HEK293 (cell line): ENCODE data around the gene SP3.

Experiments
- BCL11A ChIP-seq: fragments of 450-650 bp; formaldehyde crosslinking; IDR thresholded peaks from 2 replicates; pipeline ENCODE4 v1.5.1; 2016; ENCODE audit warnings: low read depth, missing biosample characterization, missing genetic modification characterization
- ZNF146 ChIP-seq: fragments of 450-650 bp; formaldehyde crosslinking; IDR thresholded peaks from 2 replicates; pipeline ENCODE4 v1.5.1; 2016; ENCODE audit warnings: missing biosample characterization, missing genetic modification characterization
- TF ChIP-seq, protein P1 (sequence below): fragments of 450-650 bp; formaldehyde crosslinking; IDR thresholded peaks from 2 replicates; pipeline ENCODE4 v1.5.1; 2016; ENCODE audit warnings: missing biosample characterization, missing genetic modification characterization
- TF ChIP-seq, protein P2 (sequence below): fragments of 450-650 bp; formaldehyde crosslinking; IDR thresholded peaks from 2 replicates; pipeline ENCODE4 v1.5.1; 2017; ENCODE audit warnings: missing biosample characterization, missing genetic modification characterization
- TF ChIP-seq, protein P3 (sequence below): fragments of 450-650 bp; formaldehyde crosslinking; IDR thresholded peaks from 2 replicates; pipeline ENCODE4 v1.5.1; 2016; ENCODE audit warnings: missing biosample characterization, missing genetic modification characterization

DNA sequence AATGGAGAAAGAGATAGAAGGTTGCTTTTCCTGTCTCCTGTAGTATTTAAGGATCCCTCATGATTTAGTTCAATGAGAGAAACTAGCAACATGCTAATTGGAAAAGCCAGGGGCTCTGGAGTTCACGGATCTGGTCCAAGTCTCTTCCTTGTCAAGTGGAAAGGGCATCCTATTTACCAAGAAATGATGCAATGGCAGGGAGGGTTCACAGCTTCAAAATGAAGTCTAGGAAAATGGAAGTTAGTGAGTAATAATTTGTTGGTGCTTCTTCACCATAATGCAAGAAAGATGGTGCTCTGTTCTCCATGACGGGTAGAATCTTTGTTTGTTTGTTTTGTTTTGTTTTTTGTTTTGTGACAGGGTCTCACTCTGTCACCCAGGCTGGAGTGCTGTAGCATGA is 34.6 kb upstream of the SP3 start:
- TF ChIP-seq BCL11A (tag by site-specific recombination) (no peak), ZNF146 (tag by site-specific recombination) (no peak)
- TF ChIP-seq, protein P1, sequence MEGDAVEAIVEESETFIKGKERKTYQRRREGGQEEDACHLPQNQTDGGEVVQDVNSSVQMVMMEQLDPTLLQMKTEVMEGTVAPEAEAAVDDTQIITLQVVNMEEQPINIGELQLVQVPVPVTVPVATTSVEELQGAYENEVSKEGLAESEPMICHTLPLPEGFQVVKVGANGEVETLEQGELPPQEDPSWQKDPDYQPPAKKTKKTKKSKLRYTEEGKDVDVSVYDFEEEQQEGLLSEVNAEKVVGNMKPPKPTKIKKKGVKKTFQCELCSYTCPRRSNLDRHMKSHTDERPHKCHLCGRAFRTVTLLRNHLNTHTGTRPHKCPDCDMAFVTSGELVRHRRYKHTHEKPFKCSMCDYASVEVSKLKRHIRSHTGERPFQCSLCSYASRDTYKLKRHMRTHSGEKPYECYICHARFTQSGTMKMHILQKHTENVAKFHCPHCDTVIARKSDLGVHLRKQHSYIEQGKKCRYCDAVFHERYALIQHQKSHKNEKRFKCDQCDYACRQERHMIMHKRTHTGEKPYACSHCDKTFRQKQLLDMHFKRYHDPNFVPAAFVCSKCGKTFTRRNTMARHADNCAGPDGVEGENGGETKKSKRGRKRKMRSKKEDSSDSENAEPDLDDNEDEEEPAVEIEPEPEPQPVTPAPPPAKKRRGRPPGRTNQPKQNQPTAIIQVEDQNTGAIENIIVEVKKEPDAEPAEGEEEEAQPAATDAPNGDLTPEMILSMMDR (tag by site-specific recombination), result no peak
- TF ChIP-seq, protein P2, sequence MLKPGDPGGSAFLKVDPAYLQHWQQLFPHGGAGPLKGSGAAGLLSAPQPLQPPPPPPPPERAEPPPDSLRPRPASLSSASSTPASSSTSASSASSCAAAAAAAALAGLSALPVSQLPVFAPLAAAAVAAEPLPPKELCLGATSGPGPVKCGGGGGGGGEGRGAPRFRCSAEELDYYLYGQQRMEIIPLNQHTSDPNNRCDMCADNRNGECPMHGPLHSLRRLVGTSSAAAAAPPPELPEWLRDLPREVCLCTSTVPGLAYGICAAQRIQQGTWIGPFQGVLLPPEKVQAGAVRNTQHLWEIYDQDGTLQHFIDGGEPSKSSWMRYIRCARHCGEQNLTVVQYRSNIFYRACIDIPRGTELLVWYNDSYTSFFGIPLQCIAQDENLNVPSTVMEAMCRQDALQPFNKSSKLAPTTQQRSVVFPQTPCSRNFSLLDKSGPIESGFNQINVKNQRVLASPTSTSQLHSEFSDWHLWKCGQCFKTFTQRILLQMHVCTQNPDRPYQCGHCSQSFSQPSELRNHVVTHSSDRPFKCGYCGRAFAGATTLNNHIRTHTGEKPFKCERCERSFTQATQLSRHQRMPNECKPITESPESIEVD (tag by site-specific recombination), result no peak
- TF ChIP-seq, protein P3, sequence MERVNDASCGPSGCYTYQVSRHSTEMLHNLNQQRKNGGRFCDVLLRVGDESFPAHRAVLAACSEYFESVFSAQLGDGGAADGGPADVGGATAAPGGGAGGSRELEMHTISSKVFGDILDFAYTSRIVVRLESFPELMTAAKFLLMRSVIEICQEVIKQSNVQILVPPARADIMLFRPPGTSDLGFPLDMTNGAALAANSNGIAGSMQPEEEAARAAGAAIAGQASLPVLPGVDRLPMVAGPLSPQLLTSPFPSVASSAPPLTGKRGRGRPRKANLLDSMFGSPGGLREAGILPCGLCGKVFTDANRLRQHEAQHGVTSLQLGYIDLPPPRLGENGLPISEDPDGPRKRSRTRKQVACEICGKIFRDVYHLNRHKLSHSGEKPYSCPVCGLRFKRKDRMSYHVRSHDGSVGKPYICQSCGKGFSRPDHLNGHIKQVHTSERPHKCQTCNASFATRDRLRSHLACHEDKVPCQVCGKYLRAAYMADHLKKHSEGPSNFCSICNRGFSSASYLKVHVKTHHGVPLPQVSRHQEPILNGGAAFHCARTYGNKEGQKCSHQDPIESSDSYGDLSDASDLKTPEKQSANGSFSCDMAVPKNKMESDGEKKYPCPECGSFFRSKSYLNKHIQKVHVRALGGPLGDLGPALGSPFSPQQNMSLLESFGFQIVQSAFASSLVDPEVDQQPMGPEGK (tag by site-specific recombination), result no peak
